HEK293 (cell line): ENCODE results near the gene GSG1L.

Experiments used
- CTCF ChIA-PET: fragments of 350-600 bp; formaldehyde crosslinking; extraction: SDS; loops from one replicate; lab custom pipeline; 2021; ENCODE audit warnings: antibody characterized with exemption; lab: Yijun Ruan, JAX
- POLR2A ChIA-PET: fragments of 300-600 bp; formaldehyde crosslinking; extraction: SDS; loops from one replicate; lab custom pipeline; 2020; ENCODE audit warnings: antibody characterized with exemption, inconsistent platforms; lab: Yijun Ruan, JAX
- H3K27ac ChIP-seq: fragments of 200-500 bp; sonication (Bioruptor generic); 2 replicates; pipeline ENCODE4 v1.5.1; 2014; ENCODE audit warnings: low read depth, low read length, control low read depth, inconsistent platforms; ENCODE audit errors: extremely low read depth
- H3K36me3 ChIP-seq, 2 experiments: fragments of 200-500 bp in 1 of 2; sonication (Bioruptor generic) in 1 of 2; 1 replicate in 1 of 2; 2 replicates in 1 of 2; pipeline ENCODE4 v1.5.1; 2014 to 2017; ENCODE audit warnings: inconsistent platforms in 2 of 2, low read length in 2 of 2; ENCODE audit not compliant: control insufficient read depth in 2 of 2, insufficient read depth in 1 of 2
- H3K4me1 ChIP-seq: fragments of 200-500 bp; sonication (Bioruptor generic); 2 replicates; pipeline ENCODE4 v1.5.1; 2014; ENCODE audit warnings: mild to moderate bottlenecking, low read length, inconsistent platforms; ENCODE audit not compliant: control insufficient read depth, insufficient read depth
- H3K4me3 ChIP-seq: 2 replicates; pipeline ENCODE4 v1.5.1; 2011; ENCODE audit warnings: low read depth, mild to moderate bottlenecking, control low read depth, low read length, moderate library complexity
- H3K9me3 ChIP-seq: fragments of 200-500 bp; sonication (Bioruptor generic); 2 replicates; pipeline ENCODE4 v1.5.1; 2014; ENCODE audit warnings: low read depth, low read length, inconsistent platforms; ENCODE audit not compliant: control insufficient read depth, insufficient read depth
- RBAK ChIP-seq: fragments of 450-650 bp; formaldehyde crosslinking; IDR thresholded peaks from 2 replicates; pipeline ENCODE4 v1.5.1; 2016; ENCODE audit warnings: missing biosample characterization, missing genetic modification characterization
- SALL2 ChIP-seq: fragments of 450-650 bp; formaldehyde crosslinking; IDR thresholded peaks from 2 replicates; pipeline ENCODE4 v1.5.0; 2017; ENCODE audit warnings: missing biosample characterization, mild to moderate bottlenecking, missing genetic modification characterization, borderline replicate concordance
- SCRT1 ChIP-seq: fragments of 450-650 bp; formaldehyde crosslinking; IDR thresholded peaks from 2 replicates; pipeline ENCODE4 v1.5.1; 2016; ENCODE audit warnings: missing biosample characterization, missing genetic modification characterization, borderline replicate concordance
- SETDB1 ChIP-seq: IDR thresholded peaks from one replicate; pipeline ENCODE4 v1.6.1; 2017; ENCODE audit warnings: mild to moderate bottlenecking, low read length, moderate library complexity, mixed read lengths; ENCODE audit not compliant: insufficient read length
- SP2 ChIP-seq: fragments of 450-650 bp; formaldehyde crosslinking; IDR thresholded peaks from 2 replicates; pipeline ENCODE4 v1.5.1; 2016; ENCODE audit warnings: missing biosample characterization, missing genetic modification characterization
- TRIM28 ChIP-seq: IDR thresholded peaks from 2 replicates; pipeline ENCODE4 v1.6.1; 2011; ENCODE audit warnings: low read length, control low read depth, borderline replicate concordance
- ZFP41 ChIP-seq: fragments of 450-650 bp; formaldehyde crosslinking; IDR thresholded peaks from 2 replicates; pipeline ENCODE4 v1.5.1; 2016; ENCODE audit warnings: missing biosample characterization, missing genetic modification characterization, borderline replicate concordance
- ZNF133 ChIP-seq: fragments of 450-650 bp; formaldehyde crosslinking; IDR thresholded peaks from 2 replicates; pipeline ENCODE4 v1.5.1; 2016; ENCODE audit warnings: missing biosample characterization, missing genetic modification characterization
- ZNF140 ChIP-seq: fragments of 450-650 bp; formaldehyde crosslinking; IDR thresholded peaks from 2 replicates; pipeline ENCODE4 v1.5.1; 2016; ENCODE audit warnings: missing biosample characterization, missing genetic modification characterization
- ZNF174 ChIP-seq: fragments of 450-650 bp; formaldehyde crosslinking; IDR thresholded peaks from 2 replicates; pipeline ENCODE4 v1.5.0; 2017; ENCODE audit warnings: missing biosample characterization, mild to moderate bottlenecking, missing genetic modification characterization
- ZNF214 ChIP-seq: fragments of 450-650 bp; formaldehyde crosslinking; IDR thresholded peaks from 2 replicates; pipeline ENCODE4 v1.5.1; 2017; ENCODE audit warnings: missing biosample characterization, mild to moderate bottlenecking, missing genetic modification characterization, borderline replicate concordance
- ZNF274 ChIP-seq, 2 experiments: fragments of 200-500 bp in 1 of 2; fragments of 450-650 bp in 1 of 2; sonication (Bioruptor generic) in 1 of 2; formaldehyde crosslinking in 1 of 2; IDR thresholded peaks; 2 replicates each; pipeline versions ENCODE4 v1.5.1 to v1.6.1; 2014 to 2016; ENCODE audit warnings: borderline replicate concordance in 1 of 2, inconsistent platforms in 1 of 2, low read length in 1 of 2, missing biosample characterization in 1 of 2, missing genetic modification characterization in 1 of 2
- ZNF324 ChIP-seq: fragments of 450-650 bp; formaldehyde crosslinking; IDR thresholded peaks from 2 replicates; pipeline ENCODE4 v1.5.1; 2016; ENCODE audit warnings: missing biosample characterization, missing genetic modification characterization
- ZNF366 ChIP-seq: fragments of 450-650 bp; formaldehyde crosslinking; conservative IDR thresholded peaks from 2 replicates; pipeline ENCODE4 v1.5.1; 2016; ENCODE audit warnings: missing biosample characterization, missing genetic modification characterization
- ZNF416 ChIP-seq: fragments of 450-650 bp; formaldehyde crosslinking; IDR thresholded peaks from 2 replicates; pipeline ENCODE4 v1.5.1; 2016; ENCODE audit warnings: missing biosample characterization, missing genetic modification characterization
- ZNF433 ChIP-seq: fragments of 450-650 bp; formaldehyde crosslinking; IDR thresholded peaks from 2 replicates; pipeline ENCODE4 v1.5.1; 2016; ENCODE audit warnings: missing biosample characterization, missing genetic modification characterization, low read depth
- ZNF529 ChIP-seq: fragments of 450-650 bp; formaldehyde crosslinking; IDR thresholded peaks from 2 replicates; pipeline ENCODE4 v1.5.1; 2017; ENCODE audit warnings: missing genetic modification characterization, missing biosample characterization; ENCODE audit not compliant: insufficient replicate concordance
- ZNF544 ChIP-seq: fragments of 450-650 bp; formaldehyde crosslinking; IDR thresholded peaks from 2 replicates; pipeline ENCODE4 v1.5.0; 2017; ENCODE audit warnings: missing biosample characterization, missing genetic modification characterization
- ZNF561 ChIP-seq: fragments of 450-650 bp; IDR thresholded peaks from 2 replicates; pipeline ENCODE4 v1.5.1; 2018; ENCODE audit warnings: missing biosample characterization, missing genetic modification characterization, borderline replicate concordance
- ZNF596 ChIP-seq: fragments of 450-650 bp; IDR thresholded peaks from 2 replicates; pipeline ENCODE4 v1.5.0; 2018; ENCODE audit warnings: missing biosample characterization, mild to moderate bottlenecking, missing genetic modification characterization, moderate library complexity
- ZNF768 ChIP-seq: fragments of 450-650 bp; formaldehyde crosslinking; IDR thresholded peaks from 2 replicates; pipeline ENCODE4 v1.5.1; 2018; ENCODE audit warnings: missing biosample characterization, mild to moderate bottlenecking, missing genetic modification characterization
- TF ChIP-seq, protein P1 (sequence below): fragments of 450-650 bp; formaldehyde crosslinking; IDR thresholded peaks from 2 replicates; pipeline ENCODE4 v1.5.1; 2016; ENCODE audit warnings: missing biosample characterization, missing genetic modification characterization
- TF ChIP-seq, protein P2 (sequence below): sonication (generic); formaldehyde crosslinking; IDR thresholded peaks from 2 replicates; pipeline ENCODE4 v1.8.1; 2022; ENCODE audit warnings: mild to moderate bottlenecking, moderate library complexity, missing genetic modification reagents
- TF ChIP-seq, protein P3 (sequence below): fragments of 450-650 bp; formaldehyde crosslinking; IDR thresholded peaks from 2 replicates; pipeline ENCODE4 v1.5.1; 2016; ENCODE audit warnings: missing biosample characterization, missing genetic modification characterization
- TF ChIP-seq, protein P4 (sequence below): fragments of 450-650 bp; formaldehyde crosslinking; IDR thresholded peaks from 2 replicates; pipeline ENCODE4 v1.5.1; 2016; ENCODE audit warnings: missing biosample characterization, missing genetic modification characterization
- TF ChIP-seq, protein P5 (sequence below): fragments of 450-650 bp; formaldehyde crosslinking; IDR thresholded peaks from 2 replicates; pipeline ENCODE4 v1.5.1; 2016; ENCODE audit warnings: missing biosample characterization, missing genetic modification characterization
- TF ChIP-seq, protein P6 (sequence below): fragments of 450-650 bp; formaldehyde crosslinking; IDR thresholded peaks from 2 replicates; pipeline ENCODE4 v1.5.1; 2016; ENCODE audit warnings: missing biosample characterization, missing genetic modification characterization

GSG1L gene

DNA sequence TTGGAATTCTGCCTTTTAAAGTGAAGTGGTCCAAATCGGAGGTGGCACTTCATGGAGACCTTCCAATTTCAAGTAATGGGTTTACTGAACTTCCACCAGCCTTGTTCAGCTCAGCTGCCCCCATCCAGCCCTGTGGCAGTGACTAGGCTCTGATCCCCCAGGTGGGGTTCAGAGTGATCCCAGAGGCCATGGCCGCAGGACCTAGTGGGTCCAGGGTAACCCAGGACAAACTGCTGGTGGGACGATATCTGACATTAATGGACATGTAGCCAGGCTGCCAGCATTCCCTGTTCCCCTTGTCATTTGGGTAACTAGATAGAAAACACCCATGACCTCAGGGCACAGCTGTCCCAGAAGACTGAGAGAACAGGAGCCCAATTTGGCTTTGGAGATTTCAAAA, 209.9 kb downstream of the GSG1L start:
- CTCF ChIA-PET, result interaction anchor here (0.6 to 1.8 kb wide), 2 partner anchors 14 to 769 kb away, joined by 3 to 4 read pairs; no protein-coding TSS in a partner anchor
- no peak overlapping the region for H3K27ac ChIP-seq
- no peaks in the 10 kb centered on the region for H3K9me3 ChIP-seq
- TF ChIP-seq ZNF544 (no peak), ZNF561 (tag by site-specific recombination) (no peak), ZNF768 (tag by site-specific recombination) (no peak), ZNF416 (tag by site-specific recombination) (no peak), ZNF324 (no peak), ZNF274 (IDR thresholded peaks at IDR 0.05; ENCODE audit: low read length) (no peak), ZNF274 (tag by site-specific recombination; IDR thresholded peaks at IDR 0.05; ENCODE audit: borderline replicate concordance) (no peak), ZNF596 (tag by site-specific recombination) (no peak), ZNF366 (tag by site-specific recombination) (no peak), SP2 (tag by site-specific recombination) (no peak), SETDB1 (no peak), SALL2 (tag by site-specific recombination) (no peak), ZNF214 (tag by site-specific recombination) (no peak), ZNF140 (tag by site-specific recombination) (no peak), ZNF529 (tag by site-specific recombination) (no peak)
- TF ChIP-seq, protein P1, sequence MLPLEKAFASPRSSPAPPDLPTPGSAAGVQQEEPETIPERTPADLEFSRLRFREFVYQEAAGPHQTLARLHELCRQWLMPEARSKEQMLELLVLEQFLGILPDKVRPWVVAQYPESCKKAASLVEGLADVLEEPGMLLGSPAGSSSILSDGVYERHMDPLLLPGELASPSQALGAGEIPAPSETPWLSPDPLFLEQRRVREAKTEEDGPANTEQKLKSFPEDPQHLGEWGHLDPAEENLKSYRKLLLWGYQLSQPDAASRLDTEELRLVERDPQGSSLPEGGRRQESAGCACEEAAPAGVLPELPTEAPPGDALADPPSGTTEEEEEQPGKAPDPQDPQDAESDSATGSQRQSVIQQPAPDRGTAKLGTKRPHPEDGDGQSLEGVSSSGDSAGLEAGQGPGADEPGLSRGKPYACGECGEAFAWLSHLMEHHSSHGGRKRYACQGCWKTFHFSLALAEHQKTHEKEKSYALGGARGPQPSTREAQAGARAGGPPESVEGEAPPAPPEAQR (tag by site-specific recombination), result no peak
- TF ChIP-seq, protein P2, sequence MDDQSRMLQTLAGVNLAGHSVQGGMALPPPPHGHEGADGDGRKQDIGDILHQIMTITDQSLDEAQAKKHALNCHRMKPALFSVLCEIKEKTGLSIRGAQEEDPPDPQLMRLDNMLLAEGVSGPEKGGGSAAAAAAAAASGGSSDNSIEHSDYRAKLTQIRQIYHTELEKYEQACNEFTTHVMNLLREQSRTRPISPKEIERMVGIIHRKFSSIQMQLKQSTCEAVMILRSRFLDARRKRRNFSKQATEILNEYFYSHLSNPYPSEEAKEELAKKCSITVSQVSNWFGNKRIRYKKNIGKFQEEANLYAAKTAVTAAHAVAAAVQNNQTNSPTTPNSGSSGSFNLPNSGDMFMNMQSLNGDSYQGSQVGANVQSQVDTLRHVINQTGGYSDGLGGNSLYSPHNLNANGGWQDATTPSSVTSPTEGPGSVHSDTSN (CRISPR knock-in tag), result no peak
- TF ChIP-seq, protein P3, sequence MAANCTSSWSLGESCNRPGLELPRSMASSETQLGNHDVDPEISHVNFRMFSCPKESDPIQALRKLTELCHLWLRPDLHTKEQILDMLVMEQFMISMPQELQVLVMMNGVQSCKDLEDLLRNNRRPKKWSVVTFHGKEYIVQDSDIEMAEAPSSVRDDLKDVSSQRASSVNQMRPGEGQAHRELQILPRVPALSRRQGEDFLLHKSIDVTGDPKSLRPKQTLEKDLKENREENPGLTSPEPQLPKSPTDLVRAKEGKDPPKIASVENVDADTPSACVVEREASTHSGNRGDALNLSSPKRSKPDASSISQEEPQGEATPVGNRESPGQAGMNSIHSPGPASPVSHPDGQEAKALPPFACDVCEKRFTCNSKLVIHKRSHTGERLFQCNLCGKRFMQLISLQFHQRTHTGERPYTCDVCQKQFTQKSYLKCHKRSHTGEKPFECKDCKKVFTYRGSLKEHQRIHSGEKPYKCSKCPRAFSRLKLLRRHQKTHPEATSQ (tag by site-specific recombination), result no peak
- no peaks in the 10 kb centered on the region for H3K36me3 ChIP-seq
- no peaks in the 10 kb centered on the region for H3K4me1 ChIP-seq
- H3K4me3 ChIP-seq, result no peak overlapping the region
- POLR2A ChIA-PET, result no interaction called here

DNA sequence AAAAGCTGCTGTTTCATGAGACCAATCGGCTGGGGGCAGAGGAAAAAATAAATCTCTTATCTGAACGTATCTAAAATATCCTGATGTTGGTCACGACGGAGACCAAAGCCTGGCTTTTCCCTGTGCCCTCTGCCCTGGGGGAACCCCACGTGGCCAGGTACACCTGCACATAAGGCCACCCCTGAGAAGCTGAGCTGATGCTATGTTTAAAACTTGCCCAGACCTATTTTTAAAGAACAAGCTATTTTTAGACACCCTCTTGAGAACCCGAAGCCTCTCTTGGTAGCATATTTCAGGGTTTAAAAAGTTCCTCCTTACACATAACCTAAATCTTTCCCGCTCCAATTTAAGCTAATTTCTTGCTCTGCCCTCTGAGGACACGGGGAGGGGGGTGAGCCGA, 210.4 kb downstream of the GSG1L start:
- Histone ChIP-seq H3K27ac (no peak overlapping the region), H3K9me3 (no peaks in the 10 kb centered on the region), H3K36me3 (no peaks in the 10 kb centered on the region), H3K4me3 (no peak overlapping the region), H3K4me1 (no peaks in the 10 kb centered on the region)
- ChIA-PET POLR2A (no interaction called here), CTCF (interaction anchor here (0.6 to 1.8 kb wide), 2 partner anchors 15 to 768 kb away, joined by 3 to 4 read pairs; no protein-coding TSS in a partner anchor)
- TF ChIP-seq ZFP41 (tag by site-specific recombination) (no peak), ZNF174 (tag by site-specific recombination) (no peak), ZNF433 (tag by site-specific recombination) (no peak), ZNF133 (tag by site-specific recombination) (no peak), RBAK (tag by site-specific recombination) (no peak), ZNF140 (tag by site-specific recombination) (no peak), SCRT1 (tag by site-specific recombination) (no peak), TRIM28 (no peak)
- TF ChIP-seq, protein P4, sequence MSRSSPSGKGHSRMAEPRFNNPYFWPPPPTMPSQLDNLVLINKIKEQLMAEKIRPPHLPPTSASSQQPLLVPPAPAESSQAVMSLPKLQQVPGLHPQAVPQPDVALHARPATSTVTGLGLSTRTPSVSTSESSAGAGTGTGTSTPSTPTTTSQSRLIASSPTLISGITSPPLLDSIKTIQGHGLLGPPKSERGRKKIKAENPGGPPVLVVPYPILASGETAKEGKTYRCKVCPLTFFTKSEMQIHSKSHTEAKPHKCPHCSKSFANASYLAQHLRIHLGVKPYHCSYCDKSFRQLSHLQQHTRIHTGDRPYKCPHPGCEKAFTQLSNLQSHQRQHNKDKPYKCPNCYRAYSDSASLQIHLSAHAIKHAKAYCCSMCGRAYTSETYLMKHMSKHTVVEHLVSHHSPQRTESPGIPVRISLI (tag by site-specific recombination), result no peak
- TF ChIP-seq, protein P5, sequence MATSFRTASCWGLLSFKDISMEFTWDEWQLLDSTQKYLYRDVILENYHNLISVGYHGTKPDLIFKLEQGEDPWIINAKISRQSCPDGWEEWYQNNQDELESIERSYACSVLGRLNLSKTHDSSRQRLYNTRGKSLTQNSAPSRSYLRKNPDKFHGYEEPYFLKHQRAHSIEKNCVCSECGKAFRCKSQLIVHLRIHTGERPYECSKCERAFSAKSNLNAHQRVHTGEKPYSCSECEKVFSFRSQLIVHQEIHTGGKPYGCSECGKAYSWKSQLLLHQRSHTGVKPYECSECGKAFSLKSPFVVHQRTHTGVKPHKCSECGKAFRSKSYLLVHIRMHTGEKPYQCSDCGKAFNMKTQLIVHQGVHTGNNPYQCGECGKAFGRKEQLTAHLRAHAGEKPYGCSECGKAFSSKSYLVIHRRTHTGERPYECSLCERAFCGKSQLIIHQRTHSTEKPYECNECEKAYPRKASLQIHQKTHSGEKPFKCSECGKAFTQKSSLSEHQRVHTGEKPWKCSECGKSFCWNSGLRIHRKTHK (tag by site-specific recombination), result no peak
- TF ChIP-seq, protein P6, sequence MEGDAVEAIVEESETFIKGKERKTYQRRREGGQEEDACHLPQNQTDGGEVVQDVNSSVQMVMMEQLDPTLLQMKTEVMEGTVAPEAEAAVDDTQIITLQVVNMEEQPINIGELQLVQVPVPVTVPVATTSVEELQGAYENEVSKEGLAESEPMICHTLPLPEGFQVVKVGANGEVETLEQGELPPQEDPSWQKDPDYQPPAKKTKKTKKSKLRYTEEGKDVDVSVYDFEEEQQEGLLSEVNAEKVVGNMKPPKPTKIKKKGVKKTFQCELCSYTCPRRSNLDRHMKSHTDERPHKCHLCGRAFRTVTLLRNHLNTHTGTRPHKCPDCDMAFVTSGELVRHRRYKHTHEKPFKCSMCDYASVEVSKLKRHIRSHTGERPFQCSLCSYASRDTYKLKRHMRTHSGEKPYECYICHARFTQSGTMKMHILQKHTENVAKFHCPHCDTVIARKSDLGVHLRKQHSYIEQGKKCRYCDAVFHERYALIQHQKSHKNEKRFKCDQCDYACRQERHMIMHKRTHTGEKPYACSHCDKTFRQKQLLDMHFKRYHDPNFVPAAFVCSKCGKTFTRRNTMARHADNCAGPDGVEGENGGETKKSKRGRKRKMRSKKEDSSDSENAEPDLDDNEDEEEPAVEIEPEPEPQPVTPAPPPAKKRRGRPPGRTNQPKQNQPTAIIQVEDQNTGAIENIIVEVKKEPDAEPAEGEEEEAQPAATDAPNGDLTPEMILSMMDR, result no peak
